Measurements from ENCODE around the gene IRS1.

IRS1 gene

DNA sequence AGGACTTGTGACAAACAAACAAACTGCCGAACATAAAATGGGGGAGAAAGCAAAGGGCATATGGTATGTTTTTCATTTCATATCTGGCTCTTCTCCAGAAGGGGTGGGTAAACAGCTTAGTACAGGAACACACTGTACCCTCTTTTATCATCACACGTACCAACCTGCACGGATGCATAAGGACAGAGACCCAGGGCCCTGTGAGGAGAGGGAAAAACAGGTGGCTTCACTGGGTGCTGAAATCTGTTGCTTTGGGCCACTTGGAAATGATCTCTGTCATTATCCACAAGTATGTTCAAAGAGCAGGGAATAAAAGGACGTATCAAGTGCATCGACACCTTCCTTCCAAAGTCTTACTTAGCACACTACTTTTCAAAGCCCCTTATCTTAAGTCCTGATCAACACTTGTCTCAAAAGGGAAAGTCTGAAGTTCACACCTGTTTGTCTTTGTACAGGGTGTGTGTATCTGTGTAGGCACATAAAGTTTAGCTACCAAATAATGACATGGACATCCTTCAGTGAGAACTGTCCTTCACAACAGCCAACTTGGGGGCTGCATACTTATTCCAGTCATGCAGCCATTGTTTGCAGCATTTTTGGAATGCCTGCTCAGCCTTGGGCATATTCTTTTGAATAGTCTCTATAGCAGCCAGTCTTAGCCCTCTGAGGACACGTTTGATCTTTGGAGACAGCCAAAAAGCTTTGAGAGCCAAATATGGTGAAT is 60.6 kb downstream of the IRS1 start:
- no peak overlapping the region for H3K9ac ChIP-seq (ENCODE audit: insufficient read length, low read depth)
- no peaks in the 10 kb centered on the region for H3K4me1 ChIP-seq (ENCODE audit: insufficient read depth, insufficient read length)
- H3K9me3 ChIP-seq (ENCODE audit: insufficient read depth, low read length) = no peaks in the 10 kb centered on the region
- DNase-seq (ENCODE audit: low read depth, low spot score) = no peak
- no peaks in the 10 kb centered on the region for H3K27me3 ChIP-seq (ENCODE audit: insufficient read depth, insufficient read length)
- no peak overlapping the region for H3K4me3 ChIP-seq (ENCODE audit: insufficient read length, low read depth)
- H3K36me3 ChIP-seq (ENCODE audit: insufficient read depth, insufficient read length, low read length) = peaks cover 19% of the 10 kb centered on the region
- TF ChIP-seq ZNF274 (IDR thresholded peaks at IDR 0.05; ENCODE audit: low read depth, low read length) (no peak), YY1 (IDR thresholded peaks at IDR 0.05; ENCODE audit: insufficient read depth, insufficient read length) (no peak), SUZ12 (IDR thresholded peaks at IDR 0.05; ENCODE audit: extremely low read depth, insufficient read depth, insufficient read length) (no peak)

GRCh38 chr2:226738191-226738820 is 61.3 kb downstream of the IRS1 start:
- Histone ChIP-seq H3K36me3 (ENCODE audit: insufficient read depth, insufficient read length, low read length) (peaks cover 19% of the 10 kb centered on the region), H3K27me3 (ENCODE audit: insufficient read depth, insufficient read length) (no peaks in the 10 kb centered on the region), H3K4me1 (ENCODE audit: insufficient read depth, insufficient read length) (no peaks in the 10 kb centered on the region), H3K9ac (ENCODE audit: insufficient read length, low read depth) (no peak overlapping the region), H3K4me3 (ENCODE audit: insufficient read length, low read depth) (no peak overlapping the region), H3K9me3 (ENCODE audit: insufficient read depth, low read length) (no peaks in the 10 kb centered on the region)
- no peak for TF ChIP-seq ZNF274 (IDR thresholded peaks at IDR 0.05; ENCODE audit: low read depth, low read length)
- no peak for TF ChIP-seq YY1 (IDR thresholded peaks at IDR 0.05; ENCODE audit: insufficient read depth, insufficient read length)
- no peak for TF ChIP-seq SUZ12 (IDR thresholded peaks at IDR 0.05; ENCODE audit: extremely low read depth, insufficient read depth, insufficient read length)
- no peak for DNase-seq (ENCODE audit: low read depth, low spot score)

DNA sequence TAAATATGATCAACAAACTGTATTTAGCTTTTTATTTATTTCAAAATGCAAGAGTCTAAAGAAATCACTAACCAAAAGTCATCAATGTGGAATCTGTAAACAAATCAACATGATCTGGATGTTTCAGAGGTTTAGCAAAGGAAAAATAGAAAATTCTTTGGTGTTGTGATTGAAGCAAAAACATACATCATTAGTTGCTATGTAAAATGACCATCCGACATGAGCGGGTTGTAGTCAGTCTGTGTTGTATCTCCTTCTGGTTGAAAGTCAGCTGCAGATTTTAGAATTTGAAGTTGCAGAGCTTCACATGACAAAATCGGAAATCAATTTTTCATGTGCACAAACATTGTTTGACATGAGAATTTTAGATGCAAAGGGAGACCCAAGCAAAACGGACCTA is 63.2 kb downstream of the IRS1 start:
- peaks cover 19% of the 10 kb centered on the region for H3K36me3 ChIP-seq (ENCODE audit: insufficient read depth, insufficient read length, low read length)

DNA sequence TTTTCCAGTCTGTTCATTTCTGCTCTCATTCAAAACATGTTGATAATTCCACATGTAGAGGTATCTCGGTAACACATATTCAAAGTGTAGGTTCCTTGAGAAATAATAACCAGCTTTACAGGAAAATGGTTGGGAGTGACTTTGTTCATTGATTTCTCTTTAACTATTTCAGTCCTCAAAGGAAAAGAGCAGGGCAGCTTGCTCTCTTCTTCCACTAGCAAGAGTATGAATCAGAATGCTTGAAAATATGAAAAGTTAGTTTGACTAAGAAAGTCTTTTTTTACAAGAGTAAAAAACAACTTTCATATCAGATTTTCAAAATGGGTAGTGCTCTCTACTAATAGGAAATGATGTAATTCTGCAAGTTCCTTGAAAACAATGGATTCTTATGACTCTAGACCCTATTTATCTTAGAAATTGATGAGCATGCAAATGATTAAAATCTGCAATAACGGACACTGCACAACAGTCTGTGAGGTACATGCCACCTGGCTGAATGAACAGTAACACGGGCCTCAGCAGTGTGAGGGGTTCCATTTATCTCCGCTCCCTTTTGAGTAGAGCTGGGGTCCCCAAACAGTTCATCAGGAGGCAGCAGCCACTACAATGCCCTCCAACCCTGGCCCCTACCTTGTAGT is 65.6 kb downstream of the IRS1 start:
- Histone ChIP-seq H3K4me1 (ENCODE audit: insufficient read depth, insufficient read length) (no peaks in the 10 kb centered on the region), H3K36me3 (ENCODE audit: insufficient read depth, insufficient read length, low read length) (peaks cover 19% of the 10 kb centered on the region), H3K4me3 (ENCODE audit: insufficient read length, low read depth) (no peak overlapping the region), H3K9me3 (ENCODE audit: insufficient read depth, low read length) (no peaks in the 10 kb centered on the region), H3K9ac (ENCODE audit: insufficient read length, low read depth) (no peak overlapping the region), H3K27me3 (ENCODE audit: insufficient read depth, insufficient read length) (no peaks in the 10 kb centered on the region)
- no peak for DNase-seq (ENCODE audit: low read depth, low spot score)
- TF ChIP-seq YY1 (IDR thresholded peaks at IDR 0.05; ENCODE audit: insufficient read depth, insufficient read length) (no peak), ZNF274 (IDR thresholded peaks at IDR 0.05; ENCODE audit: low read depth, low read length) (no peak), SUZ12 (IDR thresholded peaks at IDR 0.05; ENCODE audit: extremely low read depth, insufficient read depth, insufficient read length) (no peak)

More for the DNA sequence above, 63.2 kb downstream of the IRS1 start:
- no peaks in the 10 kb centered on the region for H3K27me3 ChIP-seq (ENCODE audit: insufficient read depth, insufficient read length)
- H3K9ac ChIP-seq (ENCODE audit: insufficient read length, low read depth) = no peak overlapping the region
- TF ChIP-seq YY1 (IDR thresholded peaks at IDR 0.05; ENCODE audit: insufficient read depth, insufficient read length) (no peak), ZNF274 (IDR thresholded peaks at IDR 0.05; ENCODE audit: low read depth, low read length) (no peak), SUZ12 (IDR thresholded peaks at IDR 0.05; ENCODE audit: extremely low read depth, insufficient read depth, insufficient read length) (no peak)
- H3K4me1 ChIP-seq (ENCODE audit: insufficient read depth, insufficient read length) = no peaks in the 10 kb centered on the region
- DNase-seq (ENCODE audit: low read depth, low spot score) = no peak
- no peaks in the 10 kb centered on the region for H3K9me3 ChIP-seq (ENCODE audit: insufficient read depth, low read length)
- H3K4me3 ChIP-seq (ENCODE audit: insufficient read length, low read depth) = no peak overlapping the region

DNA sequence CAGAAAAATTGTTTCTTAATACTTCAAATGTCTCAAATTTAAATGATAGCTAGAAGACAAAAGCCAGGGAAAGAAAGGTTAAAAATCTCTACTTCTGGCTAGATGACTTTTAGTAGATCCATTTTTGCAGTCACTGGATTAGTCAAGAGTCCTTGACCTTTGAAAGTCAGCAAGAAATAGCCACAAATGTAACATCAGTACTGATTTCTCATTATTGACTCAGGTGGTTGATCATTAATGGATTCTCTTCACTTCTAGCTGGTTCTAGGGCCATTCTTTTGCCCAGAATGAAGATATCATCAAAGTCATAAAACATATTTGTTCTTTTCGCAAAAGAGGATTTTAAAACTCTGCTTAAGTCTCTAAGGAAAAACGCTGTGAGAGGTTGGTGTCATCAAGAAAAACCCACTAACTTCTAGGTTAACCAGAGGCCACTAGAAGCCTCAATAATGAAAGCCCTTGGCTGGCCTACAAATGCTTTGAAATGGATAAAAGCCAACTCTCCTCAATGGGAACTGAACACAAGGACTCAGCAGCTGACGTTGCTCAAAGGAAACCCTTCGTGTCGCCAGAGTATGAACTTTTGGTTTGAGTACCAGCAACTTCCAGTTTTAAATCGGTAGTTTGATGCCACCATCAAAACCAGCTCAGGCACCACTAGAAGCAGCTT is 66.3 kb downstream of the IRS1 start:
- no peak for TF ChIP-seq SUZ12 (IDR thresholded peaks at IDR 0.05; ENCODE audit: extremely low read depth, insufficient read depth, insufficient read length)

GRCh38 chr2:226732478-226733188 is 67.0 kb downstream of the IRS1 start:
- peaks cover 19% of the 10 kb centered on the region for H3K36me3 ChIP-seq (ENCODE audit: insufficient read depth, insufficient read length, low read length)
- no peaks in the 10 kb centered on the region for H3K4me1 ChIP-seq (ENCODE audit: insufficient read depth, insufficient read length)
- H3K9ac ChIP-seq (ENCODE audit: insufficient read length, low read depth) = no peak overlapping the region
- H3K9me3 ChIP-seq (ENCODE audit: insufficient read depth, low read length) = no peaks in the 10 kb centered on the region
- no peaks in the 10 kb centered on the region for H3K27me3 ChIP-seq (ENCODE audit: insufficient read depth, insufficient read length)
- no peak overlapping the region for H3K4me3 ChIP-seq (ENCODE audit: insufficient read length, low read depth)
- TF ChIP-seq ZNF274 (IDR thresholded peaks at IDR 0.05; ENCODE audit: low read depth, low read length) (no peak), SUZ12 (IDR thresholded peaks at IDR 0.05; ENCODE audit: extremely low read depth, insufficient read depth, insufficient read length) (no peak), YY1 (IDR thresholded peaks at IDR 0.05; ENCODE audit: insufficient read depth, insufficient read length) (no peak)
- DNase-seq (ENCODE audit: low read depth, low spot score) = no peak

More for the DNA sequence above, 66.3 kb downstream of the IRS1 start:
- no peak for DNase-seq (ENCODE audit: low read depth, low spot score)
- no peaks in the 10 kb centered on the region for H3K9me3 ChIP-seq (ENCODE audit: insufficient read depth, low read length)
- peaks cover 19% of the 10 kb centered on the region for H3K36me3 ChIP-seq (ENCODE audit: insufficient read depth, insufficient read length, low read length)
- no peaks in the 10 kb centered on the region for H3K4me1 ChIP-seq (ENCODE audit: insufficient read depth, insufficient read length)
- no peak overlapping the region for H3K4me3 ChIP-seq (ENCODE audit: insufficient read length, low read depth)
- H3K9ac ChIP-seq (ENCODE audit: insufficient read length, low read depth) = no peak overlapping the region
- no peaks in the 10 kb centered on the region for H3K27me3 ChIP-seq (ENCODE audit: insufficient read depth, insufficient read length)
